Measurements from ENCODE around the gene SMAD1.

Gene SMAD1

GRCh38 chr4:145490361-145490760 lies 8.7 kb downstream of the SMAD1 start:
- H3K4me1 ChIP-seq (ENCODE audit: insufficient read depth, low read length), result peaks cover 38% of the 10 kb centered on the region

GRCh38 chr4:145490796-145491195 lies 9.1 kb downstream of the SMAD1 start:
- Histone ChIP-seq H3K27ac (ENCODE audit: low read depth, low read length) (no peak overlapping the region), H3K4me1 (ENCODE audit: insufficient read depth, low read length) (peaks cover 38% of the 10 kb centered on the region), H3K36me3 (ENCODE audit: insufficient read depth, low read length) (no peaks in the 10 kb centered on the region), H3K9ac (ENCODE audit: low read length) (no peak overlapping the region), H3K9me3 (ENCODE audit: low read length) (no peaks in the 10 kb centered on the region), H3K4me3 (ENCODE audit: low read depth in 1 of 2, low read length in 2 of 2) (no peak overlapping the region), H3K27me3 (ENCODE audit: control insufficient read depth in 1 of 2, insufficient read depth in 2 of 2, low read length in 2 of 2) (no peaks in the 10 kb centered on the region)

More at GRCh38 chr4:145490361-145490760, 8.7 kb downstream of the SMAD1 start:
- H3K9me3 ChIP-seq (ENCODE audit: low read length), result no peaks in the 10 kb centered on the region
- no peaks in the 10 kb centered on the region for H3K27me3 ChIP-seq (ENCODE audit: control insufficient read depth in 1 of 2, insufficient read depth in 2 of 2, low read length in 2 of 2)
- no peak overlapping the region for H3K27ac ChIP-seq (ENCODE audit: low read depth, low read length)
- H3K36me3 ChIP-seq (ENCODE audit: insufficient read depth, low read length), result no peaks in the 10 kb centered on the region
- H3K9ac ChIP-seq (ENCODE audit: low read length), result no peak overlapping the region
- H3K4me3 ChIP-seq (ENCODE audit: low read depth in 1 of 2, low read length in 2 of 2), result no peak overlapping the region

- Histone ChIP-seq H3K4me1 (ENCODE audit: insufficient read depth, low read length) (peaks cover 36% of the 10 kb centered on the region), H3K9me3 (ENCODE audit: low read length) (no peaks in the 10 kb centered on the region), H3K27ac (ENCODE audit: low read depth, low read length) (no peak overlapping the region), H3K4me3 (ENCODE audit: low read depth in 1 of 2, low read length in 2 of 2) (no peak overlapping the region), H3K36me3 (ENCODE audit: insufficient read depth, low read length) (no peaks in the 10 kb centered on the region), H3K9ac (ENCODE audit: low read length) (no peak overlapping the region), H3K27me3 (ENCODE audit: control insufficient read depth in 1 of 2, insufficient read depth in 2 of 2, low read length in 2 of 2) (no peaks in the 10 kb centered on the region)
Observed at GRCh38 chr4:145492376-145492775, 10.7 kb downstream of the SMAD1 start.

GRCh38 chr4:145493166-145493565 lies 11.5 kb downstream of the SMAD1 start:
- Histone ChIP-seq H3K4me1 (ENCODE audit: insufficient read depth, low read length) (peaks cover 32% of the 10 kb centered on the region), H3K36me3 (ENCODE audit: insufficient read depth, low read length) (no peaks in the 10 kb centered on the region), H3K4me3 (ENCODE audit: low read depth in 1 of 2, low read length in 2 of 2) (no peak overlapping the region), H3K9ac (ENCODE audit: low read length) (no peak overlapping the region), H3K27me3 (ENCODE audit: control insufficient read depth in 1 of 2, insufficient read depth in 2 of 2, low read length in 2 of 2) (no peaks in the 10 kb centered on the region), H3K27ac (ENCODE audit: low read depth, low read length) (no peak overlapping the region), H3K9me3 (ENCODE audit: low read length) (no peaks in the 10 kb centered on the region)

DNA sequence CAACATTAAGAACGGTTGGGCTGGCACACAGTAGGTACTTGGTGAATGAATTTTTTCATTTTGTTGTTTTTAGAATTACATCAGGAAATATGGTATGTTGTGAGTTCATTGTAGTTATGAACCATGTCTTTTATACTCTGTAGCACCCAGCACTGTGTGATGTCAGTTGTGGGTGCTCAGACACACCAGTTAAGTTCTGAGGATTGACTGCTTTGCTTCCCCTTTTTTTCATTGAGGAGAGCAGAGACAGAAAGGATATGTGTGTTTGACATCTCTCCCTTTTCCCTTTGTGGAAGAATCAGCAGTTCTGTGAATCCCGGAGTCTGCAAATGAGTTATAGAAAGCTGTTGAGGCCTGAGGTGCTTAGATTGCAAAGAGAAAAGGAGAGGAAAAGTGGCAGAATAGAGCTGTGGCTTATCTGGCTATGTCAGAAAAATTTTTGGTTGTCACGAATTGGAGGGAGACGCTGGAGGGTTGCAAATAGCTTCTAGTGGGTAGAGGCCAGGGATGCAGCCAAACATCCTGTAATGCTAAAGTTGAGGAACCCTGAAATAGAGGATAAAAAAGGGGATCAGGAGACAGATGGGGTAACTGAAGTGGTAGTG lies 13.1 kb downstream of the SMAD1 start:
- no peaks in the 10 kb centered on the region for H3K9me3 ChIP-seq (ENCODE audit: low read length)
- H3K9ac ChIP-seq (ENCODE audit: low read length), result no peak overlapping the region
- no peaks in the 10 kb centered on the region for H3K36me3 ChIP-seq (ENCODE audit: insufficient read depth, low read length)
- H3K4me1 ChIP-seq (ENCODE audit: insufficient read depth, low read length), result peaks cover 32% of the 10 kb centered on the region
- H3K4me3 ChIP-seq (ENCODE audit: low read depth in 1 of 2, low read length in 2 of 2), result no peak overlapping the region
- no peaks in the 10 kb centered on the region for H3K27me3 ChIP-seq (ENCODE audit: control insufficient read depth in 1 of 2, insufficient read depth in 2 of 2, low read length in 2 of 2)
- no peak overlapping the region for H3K27ac ChIP-seq (ENCODE audit: low read depth, low read length)

DNA sequence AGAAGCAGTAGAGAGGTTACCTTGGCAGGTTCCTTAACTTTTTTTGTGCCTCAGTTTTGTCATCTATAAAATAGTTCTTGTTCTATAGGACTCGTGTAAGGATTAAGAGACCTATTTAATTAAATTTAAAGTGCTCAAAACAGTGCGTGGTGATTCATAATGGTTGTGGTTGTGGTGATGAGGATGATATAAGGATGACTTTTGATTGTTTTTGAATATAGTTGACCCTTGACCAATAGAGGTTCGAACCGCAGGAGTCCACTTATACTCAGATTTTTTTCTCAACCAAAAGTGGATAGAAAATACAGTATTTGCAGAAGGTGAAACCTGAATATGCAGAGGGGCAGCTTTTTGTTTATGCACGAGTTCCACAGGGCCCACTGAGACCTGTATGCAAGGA lies 14.6 kb downstream of the SMAD1 start:
- Histone ChIP-seq H3K27ac (ENCODE audit: low read depth, low read length) (no peak overlapping the region), H3K9me3 (ENCODE audit: low read length) (no peaks in the 10 kb centered on the region), H3K4me3 (ENCODE audit: low read depth in 1 of 2, low read length in 2 of 2) (no peak overlapping the region), H3K27me3 (ENCODE audit: control insufficient read depth in 1 of 2, insufficient read depth in 2 of 2, low read length in 2 of 2) (no peaks in the 10 kb centered on the region), H3K4me1 (ENCODE audit: insufficient read depth, low read length) (peaks cover 29% of the 10 kb centered on the region), H3K36me3 (ENCODE audit: insufficient read depth, low read length) (no peaks in the 10 kb centered on the region), H3K9ac (ENCODE audit: low read length) (no peak overlapping the region)

GRCh38 chr4:145497199-145498149 lies 15.8 kb downstream of the SMAD1 start:
- H3K9me3 ChIP-seq (ENCODE audit: low read length), result no peaks in the 10 kb centered on the region
- H3K36me3 ChIP-seq (ENCODE audit: insufficient read depth, low read length), result no peaks in the 10 kb centered on the region
- peaks cover 25% of the 10 kb centered on the region for H3K4me1 ChIP-seq (ENCODE audit: insufficient read depth, low read length)
- H3K4me3 ChIP-seq (ENCODE audit: low read depth in 1 of 2, low read length in 2 of 2), result no peak overlapping the region
- H3K27me3 ChIP-seq (ENCODE audit: control insufficient read depth in 1 of 2, insufficient read depth in 2 of 2, low read length in 2 of 2), result no peaks in the 10 kb centered on the region
- no peak overlapping the region for H3K27ac ChIP-seq (ENCODE audit: low read depth, low read length)
- no peak overlapping the region for H3K9ac ChIP-seq (ENCODE audit: low read length)

DNA sequence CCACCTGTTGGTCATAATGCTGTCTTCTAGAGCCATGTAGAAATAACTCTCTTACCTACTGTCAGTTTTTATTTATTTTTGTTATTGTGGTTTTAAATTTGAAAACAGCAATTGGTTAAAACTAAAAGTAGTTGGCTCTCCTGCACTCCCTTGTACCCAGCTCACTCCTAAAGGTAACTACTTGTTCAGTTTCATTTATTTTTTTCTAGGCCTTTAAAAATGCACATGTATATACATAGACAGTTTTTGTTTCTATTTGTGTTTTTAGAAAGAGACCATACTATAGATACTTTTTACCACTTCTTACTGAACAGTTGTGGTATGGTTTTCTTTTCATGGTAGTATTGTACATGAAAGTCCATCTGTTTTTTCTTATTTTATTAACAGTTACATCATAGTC lies 16.8 kb downstream of the SMAD1 start:
- no peaks in the 10 kb centered on the region for H3K9me3 ChIP-seq (ENCODE audit: low read length)
- H3K4me3 ChIP-seq (ENCODE audit: low read depth in 1 of 2, low read length in 2 of 2), result no peak overlapping the region
- no peaks in the 10 kb centered on the region for H3K36me3 ChIP-seq (ENCODE audit: insufficient read depth, low read length)
- H3K27ac ChIP-seq (ENCODE audit: low read depth, low read length), result no peak overlapping the region
- H3K27me3 ChIP-seq (ENCODE audit: control insufficient read depth in 1 of 2, insufficient read depth in 2 of 2, low read length in 2 of 2), result no peaks in the 10 kb centered on the region
- H3K9ac ChIP-seq (ENCODE audit: low read length), result no peak overlapping the region
- peaks cover 22% of the 10 kb centered on the region for H3K4me1 ChIP-seq (ENCODE audit: insufficient read depth, low read length)

DNA sequence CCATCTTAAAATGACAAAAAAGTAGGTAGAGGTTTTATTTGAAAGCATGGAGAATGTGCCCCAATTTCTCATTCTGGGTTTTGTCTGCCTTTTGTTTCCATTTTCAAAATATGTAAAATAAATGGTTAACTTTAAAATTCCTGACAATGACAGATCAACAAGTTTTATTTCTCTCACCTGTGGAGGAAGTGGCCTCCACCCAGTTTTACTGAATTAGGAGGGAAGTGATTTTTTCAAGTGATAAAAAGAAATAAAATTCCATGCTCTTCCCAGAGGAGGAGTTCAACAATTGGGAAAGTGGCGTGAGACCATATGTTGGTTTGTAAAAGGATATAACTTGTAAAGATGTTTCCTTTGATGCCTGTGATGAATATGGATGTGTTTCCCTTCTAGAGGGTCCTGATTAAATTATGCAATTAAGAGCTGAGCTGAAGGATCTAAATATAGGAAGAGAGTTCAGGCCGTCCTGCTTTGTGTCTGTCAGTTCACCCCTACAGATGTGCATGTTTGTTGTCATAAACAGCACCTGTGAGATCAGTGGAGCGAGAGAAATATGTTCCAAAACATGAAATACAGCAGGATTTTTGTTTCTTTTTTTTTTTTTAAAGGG lies 19.5 kb downstream of the SMAD1 start:
- Histone ChIP-seq H3K27ac (ENCODE audit: low read depth, low read length) (no peak overlapping the region), H3K4me1 (ENCODE audit: insufficient read depth, low read length) (peaks cover 12% of the 10 kb centered on the region), H3K27me3 (ENCODE audit: control insufficient read depth in 1 of 2, insufficient read depth in 2 of 2, low read length in 2 of 2) (no peaks in the 10 kb centered on the region), H3K36me3 (ENCODE audit: insufficient read depth, low read length) (no peaks in the 10 kb centered on the region), H3K4me3 (ENCODE audit: low read depth in 1 of 2, low read length in 2 of 2) (no peak overlapping the region), H3K9ac (ENCODE audit: low read length) (no peak overlapping the region), H3K9me3 (ENCODE audit: low read length) (no peaks in the 10 kb centered on the region)

DNA sequence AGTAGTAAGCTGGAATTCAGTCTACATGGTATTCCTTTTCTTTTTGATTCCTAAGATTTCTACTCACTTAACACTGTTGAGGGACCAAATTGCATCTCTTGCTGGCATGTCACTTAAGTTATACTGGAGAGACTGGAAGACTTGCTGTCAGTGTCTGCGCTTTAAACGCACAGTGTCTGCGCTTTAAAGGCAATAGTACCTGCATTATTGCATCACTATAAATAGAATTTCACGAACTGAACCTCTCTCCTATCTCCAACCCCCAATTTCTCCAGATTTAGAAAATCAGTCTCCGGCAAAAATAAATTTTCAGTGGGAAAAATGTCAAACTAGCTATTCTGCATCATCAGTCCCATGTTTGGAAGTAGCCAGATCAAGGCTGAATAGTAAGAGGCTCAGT lies 21.2 kb downstream of the SMAD1 start:
- Histone ChIP-seq H3K4me1 (ENCODE audit: insufficient read depth, low read length) (peaks cover 17% of the 10 kb centered on the region), H3K9me3 (ENCODE audit: low read length) (no peaks in the 10 kb centered on the region), H3K4me3 (ENCODE audit: low read depth in 1 of 2, low read length in 2 of 2) (no peak overlapping the region), H3K27ac (ENCODE audit: low read depth, low read length) (no peak overlapping the region), H3K27me3 (ENCODE audit: control insufficient read depth in 1 of 2, insufficient read depth in 2 of 2, low read length in 2 of 2) (no peaks in the 10 kb centered on the region), H3K36me3 (ENCODE audit: insufficient read depth, low read length) (no peaks in the 10 kb centered on the region), H3K9ac (ENCODE audit: low read length) (no peak overlapping the region)

GRCh38 chr4:145503486-145504072 lies 21.9 kb downstream of the SMAD1 start:
- peaks cover 19% of the 10 kb centered on the region for H3K4me1 ChIP-seq (ENCODE audit: insufficient read depth, low read length)
- H3K27ac ChIP-seq (ENCODE audit: low read depth, low read length), result no peak overlapping the region
- H3K4me3 ChIP-seq (ENCODE audit: low read depth in 1 of 2, low read length in 2 of 2), result no peak overlapping the region
- H3K9ac ChIP-seq (ENCODE audit: low read length), result no peak overlapping the region
- no peaks in the 10 kb centered on the region for H3K36me3 ChIP-seq (ENCODE audit: insufficient read depth, low read length)
- no peaks in the 10 kb centered on the region for H3K27me3 ChIP-seq (ENCODE audit: control insufficient read depth in 1 of 2, insufficient read depth in 2 of 2, low read length in 2 of 2)
- H3K9me3 ChIP-seq (ENCODE audit: low read length), result no peaks in the 10 kb centered on the region

All from muscle layer of colon (tissue), 2 donors.